Measurements from ENCODE around the gene LRP5.
"Not testable (repeated sequence)": the region's sequence is repeated elsewhere in the genome, so short reads cannot be mapped to it uniquely, and the experiment has no call there.

The LRP5 gene

GRCh38 chr11:68469642-68470041 is 157.3 kb downstream of the LRP5 start:
- DNase-seq (ENCODE audit: low read depth), result no peak

- DNase-seq (ENCODE audit: low read depth), result no peak
These were observed 158.0 kb downstream of the LRP5 start for GRCh38 chr11:68470304-68470811.

GRCh38 chr11:68471360-68472340 is 159.3 kb downstream of the LRP5 start:
- no peak for DNase-seq (ENCODE audit: low read depth)

- DNase-seq (ENCODE audit: low read depth), result no peak
These were observed 160.4 kb downstream of the LRP5 start for GRCh38 chr11:68472778-68473177.

GRCh38 chr11:68473693-68474092 is 161.3 kb downstream of the LRP5 start:
- no peak for DNase-seq (ENCODE audit: low read depth)

GRCh38 chr11:68475626-68476025 is 163.2 kb downstream of the LRP5 start:
- DNase-seq (ENCODE audit: low read depth), result not testable (repeated sequence)

GRCh38 chr11:68479390-68479789 is 167.0 kb downstream of the LRP5 start:
- no peak for DNase-seq (ENCODE audit: low read depth)

GRCh38 chr11:68480193-68480592 is 167.8 kb downstream of the LRP5 start:
- DNase-seq (ENCODE audit: low read depth), result no peak

- no peak for DNase-seq (ENCODE audit: low read depth)
These were observed 168.6 kb downstream of the LRP5 start for GRCh38 chr11:68480852-68481510.

GRCh38 chr11:68481579-68482240 is 169.3 kb downstream of the LRP5 start:
- no peak for DNase-seq (ENCODE audit: low read depth)

GRCh38 chr11:68488623-68489022 is 176.2 kb downstream of the LRP5 start:
- no peak for DNase-seq (ENCODE audit: low read depth)

GRCh38 chr11:68495220-68495729 is 182.9 kb downstream of the LRP5 start:
- no peak for DNase-seq (ENCODE audit: low read depth)

GRCh38 chr11:68495872-68496271 is 183.5 kb downstream of the LRP5 start:
- no peak for DNase-seq (ENCODE audit: low read depth)

- DNase-seq (ENCODE audit: low read depth), result no peak
These were observed 185.4 kb downstream of the LRP5 start for GRCh38 chr11:68497761-68498160.

- DNase-seq (ENCODE audit: low read depth), result no peak
These were observed 185.9 kb downstream of the LRP5 start for GRCh38 chr11:68498321-68498720.
